Measurements from ENCODE around the gene ALK.

GRCh38 chr2:29309090-29310029 lies 612.0 kb downstream of the ALK start:
- TF ChIP-seq CTCF (IDR thresholded peaks at IDR 0.05; ENCODE audit: borderline replicate concordance, extremely low read depth, low read length, poor library complexity, severe bottlenecking) (peak; percentile 81), EZH2 (IDR thresholded peaks at IDR 0.05; ENCODE audit: borderline replicate concordance, low read depth, low read length, severe bottlenecking) (no peak)

Measured in DND-41 (cell line).